ENCODE results near the gene XIAP.
"Not testable (repeated sequence)": the region's sequence is repeated elsewhere in the genome, so short reads cannot be mapped to it uniquely, and the experiment has no call there.

The XIAP gene

DNA sequence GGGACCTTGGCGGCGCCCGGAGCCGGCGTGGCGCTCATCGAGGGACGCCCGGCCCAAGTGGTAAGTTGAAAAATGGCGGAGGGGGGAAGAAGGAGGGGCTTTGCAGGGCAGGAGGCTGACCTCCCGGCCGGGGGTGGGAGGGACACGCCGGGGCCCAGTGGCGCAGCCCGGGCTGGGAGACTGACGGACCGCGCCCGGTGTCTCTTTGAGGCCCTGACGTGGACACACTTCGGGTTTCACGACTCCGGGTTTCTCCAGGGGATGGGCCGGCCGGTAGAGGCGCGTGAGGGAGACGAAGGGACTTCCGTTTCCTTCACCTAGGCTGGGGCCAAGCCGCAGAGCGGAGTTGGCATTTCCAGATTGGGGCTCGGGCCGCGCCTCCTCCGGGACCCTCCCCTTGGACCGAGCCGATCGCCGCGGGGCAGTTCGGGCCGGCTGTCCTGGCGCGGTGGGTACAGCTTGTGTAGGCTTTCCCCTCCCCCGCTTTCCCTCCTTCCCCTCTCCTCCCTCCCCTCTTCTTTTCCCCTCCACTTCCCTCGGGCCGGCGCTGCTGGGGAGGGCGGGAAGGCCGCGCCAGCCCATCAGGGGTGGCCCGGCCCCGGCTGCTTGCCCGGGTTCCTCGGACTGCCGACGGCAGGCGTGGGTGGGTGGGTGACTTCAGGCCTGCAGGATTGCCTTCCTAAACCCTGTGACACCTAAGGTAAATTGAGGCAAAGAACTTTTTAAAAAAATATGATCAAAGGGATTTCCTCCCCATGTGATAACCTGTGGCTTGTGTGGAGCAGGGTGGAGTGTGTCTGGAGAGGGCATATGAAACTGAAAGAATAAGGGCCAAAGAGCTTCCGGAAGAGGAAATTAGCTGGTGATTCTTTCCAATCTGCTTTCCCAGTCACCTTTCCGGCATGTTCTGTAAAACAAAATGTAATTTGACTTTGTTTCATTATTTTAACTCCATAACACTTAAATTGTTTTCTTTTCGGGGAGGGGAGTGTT is at the start of gene XIAP:
XIAP (plus strand) TSS at position 208 of the 993 bp plus-strand sequence. CDS start 25,610 bp downstream, outside the sequence.
- DNase-seq: peak; percentile 85

DNA sequence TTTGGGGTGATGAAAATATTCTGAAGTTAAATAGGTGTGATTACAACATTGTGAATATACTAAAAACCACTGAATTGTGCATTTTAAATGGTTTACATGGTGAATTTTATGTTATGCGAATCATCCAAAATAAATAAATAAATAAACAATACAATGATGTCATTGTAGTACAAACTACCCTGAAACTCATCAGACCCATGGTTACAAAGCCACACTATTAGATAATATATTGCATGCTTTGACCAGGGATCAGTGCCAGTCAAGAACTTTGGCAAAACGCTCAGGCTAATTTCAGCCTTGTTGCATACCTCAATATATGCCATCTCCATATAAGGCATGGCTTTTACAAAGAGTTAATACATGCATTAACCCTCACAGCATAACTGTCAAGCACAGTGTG is 45.5 kb upstream of the XIAP start:
- peak; percentile 12 for DNase-seq

DNA sequence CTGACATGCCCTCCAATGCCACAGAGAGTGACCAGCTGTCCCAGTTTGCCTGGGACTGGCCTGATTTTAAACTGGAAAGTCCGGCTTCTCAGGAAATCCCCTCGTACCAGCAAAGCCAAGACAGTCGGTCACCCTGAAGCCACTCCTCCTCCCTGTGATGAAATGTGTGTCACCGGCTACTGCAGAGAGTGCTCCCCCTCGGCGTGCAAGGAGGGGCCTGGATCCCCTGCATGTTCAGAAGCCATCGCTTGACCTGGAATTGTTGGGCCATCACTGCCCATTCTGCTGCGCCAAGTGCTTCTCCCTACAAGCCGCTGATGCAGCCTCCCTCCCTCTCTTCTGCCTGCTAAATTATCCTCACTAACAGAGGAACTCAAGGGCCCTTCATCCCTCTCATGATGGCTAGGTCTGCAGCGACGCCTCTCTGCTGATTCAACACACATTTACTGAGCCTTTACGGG is 44.9 kb upstream of the XIAP start:
- DNase-seq: not testable (repeated sequence)

DNA sequence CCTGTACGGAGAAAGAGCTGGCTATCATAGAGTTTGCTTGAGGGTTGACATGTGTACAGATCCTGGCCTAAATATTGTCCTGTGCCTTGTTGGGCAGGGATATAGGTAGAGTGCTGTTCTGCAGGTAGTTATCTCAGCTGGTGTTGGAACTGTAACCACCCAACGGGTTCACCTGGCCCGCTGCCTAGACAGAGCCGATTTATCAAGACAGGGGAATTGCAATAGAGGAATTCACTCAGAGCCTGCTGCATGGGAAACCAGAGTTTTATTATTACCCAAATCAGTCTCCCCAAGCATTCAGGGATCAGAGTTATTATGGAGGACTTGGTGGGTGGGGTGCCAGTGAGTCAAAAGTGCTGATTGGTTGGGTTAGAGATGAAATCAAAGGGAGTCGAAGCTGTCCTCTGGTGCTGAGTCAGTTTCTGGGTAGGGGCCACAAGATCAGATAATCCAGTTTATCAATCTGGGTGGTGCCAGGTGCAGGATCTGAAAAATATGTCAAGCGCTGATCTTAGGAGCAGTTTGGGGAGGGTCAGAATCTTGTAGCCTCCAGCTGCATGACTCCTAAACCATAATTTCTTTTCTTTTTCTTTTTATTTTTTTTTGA is 42.5 kb upstream of the XIAP start:
- no peak for DNase-seq

DNA sequence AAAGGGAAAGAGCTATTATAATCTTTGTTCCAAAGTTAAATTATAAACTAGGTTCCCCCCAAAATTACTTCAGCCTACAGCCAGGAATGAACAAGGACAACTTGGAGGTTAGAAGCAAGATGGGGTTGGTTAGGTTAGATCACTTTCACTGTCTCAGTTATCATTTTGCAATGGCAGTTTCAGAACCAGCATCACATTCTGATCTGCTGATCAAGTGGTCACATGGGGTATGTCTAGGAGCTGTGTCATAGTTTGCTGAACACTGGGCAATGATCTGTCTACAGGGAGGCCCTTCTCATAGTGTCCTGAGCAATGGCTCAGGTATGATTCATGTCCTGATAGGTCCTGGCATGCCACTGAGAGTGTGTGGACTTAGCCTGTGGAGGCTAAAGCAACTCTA is 41.6 kb upstream of the XIAP start:
- peak; percentile 87 for DNase-seq

DNA sequence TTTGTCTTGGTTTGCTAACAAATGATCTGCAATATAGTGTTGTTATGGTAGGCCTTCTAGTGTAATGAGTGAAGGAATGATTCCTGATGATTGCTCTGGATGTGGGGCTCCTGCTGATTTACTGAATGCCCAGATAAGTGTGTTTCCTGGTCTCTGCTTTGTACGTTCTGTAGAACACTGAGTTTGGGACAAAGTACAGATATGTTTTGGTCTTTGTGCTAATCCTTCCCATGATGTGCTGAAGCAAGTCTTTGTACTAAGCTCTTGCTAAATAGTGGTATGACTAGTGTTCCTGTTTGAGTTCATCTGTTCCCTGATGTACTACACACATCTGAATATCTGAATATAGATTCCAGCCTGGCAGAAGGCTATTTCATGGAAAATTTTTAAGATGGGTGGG is 36.9 kb upstream of the XIAP start:
- DNase-seq: no peak

DNA sequence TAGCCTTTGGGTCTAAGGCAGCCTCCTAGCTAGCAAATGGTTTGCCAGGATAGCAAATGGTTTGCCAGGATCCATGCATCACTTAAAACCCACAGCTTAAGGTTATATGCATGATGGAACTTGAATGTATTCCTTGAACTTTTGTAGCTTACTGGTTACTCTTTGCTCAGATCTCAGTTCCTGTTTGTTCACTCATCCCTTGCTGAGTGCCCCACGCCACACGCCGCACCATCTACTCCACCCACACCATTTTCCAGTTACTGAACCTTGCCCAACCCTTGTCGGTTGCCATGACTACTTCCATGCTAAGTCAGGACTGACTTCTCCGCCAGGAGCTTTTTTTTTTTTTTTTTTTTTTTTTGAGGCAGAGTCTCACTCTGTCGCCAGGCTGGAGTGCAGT is 29.5 kb upstream of the XIAP start:
- DNase-seq: peak; percentile 11

DNA sequence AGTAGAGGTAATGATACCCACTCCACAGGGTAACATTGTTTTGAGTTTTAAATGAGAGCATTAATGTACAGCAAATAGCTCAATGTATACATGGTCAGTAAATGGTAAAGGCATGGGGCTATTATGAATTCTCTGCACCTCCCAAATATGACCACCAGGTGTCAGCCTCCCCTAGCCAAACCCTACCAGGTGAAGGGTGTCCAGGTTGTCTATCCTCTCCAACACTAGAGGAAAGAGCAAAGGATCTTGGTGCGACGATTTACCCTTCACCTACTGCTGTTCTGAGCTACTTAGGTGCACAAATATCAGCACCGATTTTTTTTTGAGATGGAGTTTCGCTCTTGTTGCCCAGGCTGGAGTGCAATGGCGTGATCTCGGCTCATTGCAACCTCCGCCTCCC is 26.5 kb upstream of the XIAP start:
- DNase-seq: peak; percentile 6

DNA sequence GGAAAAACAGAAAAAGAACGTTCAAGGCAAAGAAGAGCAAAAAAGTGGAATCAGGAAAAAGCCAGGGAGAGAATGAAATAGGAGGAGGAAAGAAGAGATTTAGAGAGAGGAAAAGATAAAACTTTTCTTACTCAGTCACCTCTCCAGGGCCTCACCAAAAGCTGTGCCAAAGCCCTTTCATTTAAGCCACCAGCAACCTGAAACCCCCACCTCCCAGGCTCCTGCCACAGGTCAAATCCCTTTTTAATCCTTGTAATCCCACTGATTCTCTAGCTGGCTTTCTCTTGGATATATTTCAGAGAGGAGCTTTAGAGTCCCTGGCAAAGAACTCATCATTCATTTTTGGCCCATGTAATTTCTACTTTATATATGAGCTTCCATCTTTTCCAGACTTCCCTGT is 25.7 kb upstream of the XIAP start:
- DNase-seq: no peak

DNA sequence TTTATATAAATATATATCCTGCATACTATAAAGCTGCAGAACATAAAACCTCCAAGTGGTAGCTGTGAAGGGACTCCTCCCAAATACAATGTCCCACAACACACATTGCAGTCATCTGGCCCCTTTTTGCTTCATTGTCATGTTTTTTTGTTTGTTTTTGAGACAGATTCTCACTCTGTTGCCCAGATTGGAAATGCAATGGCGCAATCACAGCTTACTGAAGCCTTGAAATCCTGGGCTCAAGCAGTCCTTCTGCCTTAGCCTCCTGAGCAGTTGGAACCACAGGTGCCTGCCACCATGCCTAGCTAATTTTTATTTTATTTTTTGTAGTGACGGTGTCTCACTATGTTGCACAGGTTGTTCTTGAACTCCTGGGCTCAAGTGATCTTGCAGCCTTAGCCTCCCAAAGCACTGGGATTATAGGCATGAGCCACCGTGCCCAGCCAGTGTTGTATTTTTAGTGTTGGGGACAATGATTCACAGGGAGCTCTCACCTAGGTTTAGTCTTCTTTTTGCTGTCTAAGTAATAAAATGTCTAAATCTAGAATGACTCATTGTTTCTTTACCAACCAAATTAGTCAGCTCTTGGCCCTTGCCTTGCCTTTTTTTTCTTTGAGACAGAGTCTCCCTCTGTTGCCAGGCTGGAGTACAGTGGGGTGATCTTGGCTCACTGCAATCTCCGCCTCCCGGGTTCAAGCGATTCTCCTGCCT is 24.0 kb upstream of the XIAP start:
- DNase-seq: peak; percentile 79

DNA sequence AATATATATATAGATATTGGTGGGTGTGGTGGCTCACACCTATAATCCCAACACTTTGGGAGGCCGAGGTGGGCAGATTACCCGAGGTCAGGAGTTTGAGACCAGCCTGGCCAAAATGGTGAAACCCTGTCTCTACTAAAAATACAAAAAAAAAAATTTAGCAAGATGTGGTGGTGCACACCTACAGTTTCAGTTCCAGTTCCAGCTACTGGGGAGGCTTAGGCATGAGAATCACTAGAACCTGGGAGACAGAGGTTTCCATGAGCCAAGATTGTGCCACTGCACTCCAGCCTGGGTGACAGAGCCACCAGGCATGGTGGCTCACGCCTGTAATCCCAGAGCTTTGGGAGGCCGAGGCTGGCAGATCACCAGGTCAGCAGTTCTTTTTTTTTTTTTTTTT is 14.7 kb upstream of the XIAP start:
- not testable (repeated sequence) for DNase-seq

DNA sequence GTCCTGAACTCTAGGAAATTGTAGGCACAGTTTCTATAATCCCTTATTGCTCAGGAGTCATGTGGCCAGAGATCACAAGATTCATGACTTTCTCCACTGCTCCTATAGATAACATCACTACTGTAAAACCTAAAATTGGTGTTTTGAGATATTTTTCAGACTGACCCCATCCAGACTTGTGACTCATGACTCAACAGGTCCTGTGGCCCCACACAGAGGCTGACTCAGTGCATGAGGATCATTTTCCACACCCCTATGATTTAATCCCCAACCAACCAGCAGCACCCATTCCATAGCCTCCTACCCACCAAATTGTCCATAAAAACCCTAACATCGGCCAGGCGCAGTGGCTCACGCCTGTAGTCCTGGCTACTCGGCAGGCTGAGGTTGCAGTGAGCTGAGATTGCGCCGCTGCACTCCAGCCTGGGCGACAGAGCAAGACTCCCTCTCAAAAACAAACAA is 13.2 kb upstream of the XIAP start:
- peak; percentile 73 for DNase-seq

DNA sequence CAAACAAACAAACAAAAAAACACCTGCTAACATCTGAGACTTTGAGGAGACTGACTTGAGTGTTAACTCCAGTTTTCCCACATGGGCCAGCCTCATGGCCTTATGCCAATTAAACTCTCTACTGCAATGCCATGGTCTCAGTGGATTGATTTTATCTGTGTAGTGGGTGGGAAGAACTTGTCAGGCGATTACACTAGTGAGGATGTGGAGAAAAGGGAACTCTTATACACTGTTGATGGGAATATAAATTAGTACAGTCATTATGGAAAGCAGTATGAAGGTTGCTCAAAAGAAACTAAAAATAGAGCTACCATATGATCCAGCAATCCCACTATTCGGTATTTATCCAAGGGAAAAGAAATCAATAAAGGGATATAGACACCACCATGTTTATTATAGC is 12.8 kb upstream of the XIAP start:
- no peak for DNase-seq

DNA sequence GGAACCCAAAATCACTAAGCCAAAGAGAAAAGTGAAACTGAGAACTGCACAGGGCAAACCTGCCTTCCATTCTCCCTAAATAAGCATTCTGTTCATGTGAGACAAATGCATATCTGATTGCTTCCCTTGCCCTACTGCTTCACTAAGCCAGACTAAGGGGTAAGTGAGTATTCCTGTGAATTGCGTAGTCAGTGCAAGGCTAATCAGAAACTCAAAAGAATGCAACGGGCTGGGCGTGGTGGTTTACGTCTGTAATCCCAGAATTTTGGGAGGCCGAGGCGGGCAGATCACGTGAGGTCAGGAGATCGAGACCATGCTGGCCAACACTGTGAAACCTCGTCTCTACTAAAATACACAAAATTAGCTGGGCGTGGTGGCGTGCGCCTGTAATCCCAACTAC is 10.8 kb upstream of the XIAP start:
- DNase-seq: no peak

DNA sequence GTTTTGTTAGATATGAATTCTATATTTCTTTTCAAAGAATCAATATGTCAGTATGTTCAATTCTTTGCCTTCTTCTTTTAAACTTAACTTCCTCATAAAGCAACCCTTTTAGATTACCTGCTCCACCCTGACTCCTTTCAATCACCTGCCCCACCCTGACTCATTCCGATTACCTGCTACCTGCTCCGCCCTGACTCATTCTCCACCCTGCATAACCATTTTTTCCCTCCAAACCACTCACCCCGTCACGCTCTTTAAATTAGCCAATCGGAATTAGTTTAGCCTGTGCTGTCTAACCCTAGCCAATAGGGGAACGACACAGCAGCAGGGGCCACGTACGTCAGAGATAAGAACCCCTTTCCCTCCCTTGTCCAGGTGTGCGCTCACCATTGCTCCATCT is 9.9 kb upstream of the XIAP start:
- not testable (repeated sequence) for DNase-seq

DNA sequence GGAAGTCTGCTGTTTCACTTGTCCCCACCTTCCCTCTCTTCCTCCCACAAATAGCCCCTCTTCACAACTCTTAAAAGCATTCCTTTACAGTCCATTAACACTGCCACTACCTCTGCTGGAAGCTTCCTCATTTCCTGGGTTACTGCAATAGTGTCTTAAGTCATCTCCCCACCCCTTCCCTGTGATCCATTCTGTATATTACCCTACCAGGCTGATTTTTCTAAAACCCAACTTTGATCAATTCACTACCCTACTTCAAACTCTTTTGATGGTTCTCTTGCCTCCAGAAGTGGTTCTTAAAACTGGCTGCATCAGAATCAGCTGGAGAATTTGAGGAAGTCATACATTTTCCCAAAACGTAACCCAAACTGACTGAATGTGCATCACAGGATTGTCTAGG is 8.8 kb upstream of the XIAP start:
- DNase-seq: no peak

DNA sequence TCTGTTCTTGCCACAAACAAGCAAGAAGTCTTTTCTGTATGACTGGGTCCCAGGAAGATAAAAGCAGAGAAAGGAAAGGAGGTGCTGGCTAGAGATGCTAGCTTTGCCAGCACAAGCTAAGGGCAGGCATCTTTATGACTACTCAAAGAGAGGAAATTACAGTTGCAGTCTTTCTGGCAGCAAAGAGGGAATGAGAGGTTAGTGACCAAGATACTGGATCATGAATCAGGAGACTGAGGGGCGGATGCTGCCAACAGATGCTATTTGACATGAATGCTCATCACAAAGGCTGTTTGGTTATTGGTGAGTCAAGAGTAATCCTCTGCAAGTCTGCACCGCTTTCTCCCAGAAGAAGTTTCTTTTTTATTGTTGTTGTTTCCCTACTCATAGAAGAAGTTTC is 5.5 kb upstream of the XIAP start:
- DNase-seq: no peak

DNA sequence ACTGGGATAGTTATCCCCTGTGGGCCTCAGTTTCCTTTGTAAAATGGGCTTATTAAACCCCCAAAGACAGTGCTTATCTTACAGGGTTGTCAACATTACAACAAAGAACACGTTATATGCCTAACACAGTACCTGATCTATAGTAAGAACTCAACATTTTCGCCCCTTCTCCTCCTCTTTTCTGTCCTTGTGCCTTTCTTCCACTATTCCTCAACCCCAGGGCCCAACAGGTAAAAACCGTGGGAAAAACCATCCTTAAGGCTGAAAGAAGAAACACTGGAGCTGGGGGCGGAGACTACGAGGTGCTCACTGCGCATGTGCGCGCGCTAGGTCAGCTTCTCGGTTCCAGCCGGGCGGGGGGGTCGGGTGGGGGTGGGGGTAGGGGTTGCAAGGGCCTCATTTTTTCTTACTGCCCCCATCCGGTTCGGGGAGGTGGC is 426 bp upstream of the XIAP start:
- DNase-seq: no peak

DNA sequence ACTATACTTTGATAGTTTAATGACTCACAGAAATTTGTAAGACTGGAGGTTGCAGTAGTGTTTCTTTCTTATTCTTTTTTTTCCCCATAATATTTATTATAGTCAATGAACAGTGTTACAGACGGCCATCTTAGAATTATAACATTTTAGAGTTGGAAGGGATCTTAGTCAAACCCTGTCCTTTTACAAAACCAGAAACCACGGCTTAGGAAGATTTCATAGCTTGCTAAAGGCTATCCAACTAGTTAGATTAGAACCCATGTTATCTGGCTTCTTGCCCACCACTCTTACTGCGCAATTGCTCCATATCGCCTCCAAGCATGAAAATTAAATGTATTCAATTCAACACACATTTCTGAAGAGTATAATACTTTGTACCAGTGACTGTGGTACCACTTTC is 1.1 kb downstream of the XIAP start:
- no peak for DNase-seq

DNA sequence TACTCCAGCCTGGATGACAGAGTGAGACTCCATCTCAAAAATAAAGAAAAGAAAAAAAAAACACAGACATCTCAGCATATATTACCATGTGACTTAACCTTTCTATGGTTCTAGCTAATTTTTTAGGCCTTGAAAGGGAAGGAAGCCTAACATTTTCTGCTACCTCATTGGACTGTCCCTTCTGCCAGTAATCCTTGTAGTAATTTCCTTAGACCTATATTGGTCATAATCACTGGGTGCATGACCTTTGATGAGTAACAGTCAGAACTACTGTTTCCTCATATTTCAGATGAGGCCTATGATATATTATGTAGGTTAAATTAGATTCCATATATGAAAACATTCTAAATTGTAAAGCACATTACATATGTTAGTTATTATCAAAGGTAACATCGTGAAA is 9.6 kb downstream of the XIAP start:
- peak; percentile 76 for DNase-seq

DNA sequence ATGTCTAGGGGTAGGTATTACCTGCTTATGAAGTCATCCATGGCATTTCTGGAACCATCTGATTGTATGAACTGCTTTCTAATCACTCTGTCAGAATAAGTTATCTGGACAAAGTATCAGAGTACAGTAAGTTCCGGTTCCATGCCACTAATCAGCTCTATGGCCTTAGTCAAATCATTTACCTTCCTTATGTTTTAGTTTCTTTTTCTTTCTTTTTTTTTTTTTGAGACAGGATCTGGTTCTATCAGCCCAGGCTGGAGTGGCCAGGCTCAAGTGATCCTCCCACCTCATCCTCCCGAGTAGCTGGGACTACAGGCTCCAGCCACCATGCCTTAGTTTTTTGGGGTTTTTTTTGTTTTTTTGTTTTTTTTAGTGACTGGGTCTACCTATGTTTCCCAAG is 11.5 kb downstream of the XIAP start:
- DNase-seq: no peak

DNA sequence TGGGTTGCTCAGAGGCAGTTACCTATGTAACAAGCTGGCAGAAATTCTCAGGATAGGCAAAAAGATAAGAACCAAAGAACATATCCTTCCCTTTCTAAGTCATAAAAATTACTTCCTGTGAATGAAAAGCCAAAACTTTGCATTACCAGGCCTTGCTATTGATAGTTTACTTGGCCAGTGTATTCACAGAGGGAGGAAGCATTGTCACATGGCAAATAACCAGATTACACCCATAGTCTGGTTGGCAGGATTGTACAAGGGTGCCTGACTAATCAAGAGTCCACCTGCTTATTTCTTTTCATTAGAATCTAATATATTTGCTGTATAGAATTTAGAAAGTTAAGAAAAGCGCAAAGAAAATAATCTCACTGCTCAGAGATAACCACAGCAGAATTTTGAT is 14.1 kb downstream of the XIAP start:
- DNase-seq: no peak

DNA sequence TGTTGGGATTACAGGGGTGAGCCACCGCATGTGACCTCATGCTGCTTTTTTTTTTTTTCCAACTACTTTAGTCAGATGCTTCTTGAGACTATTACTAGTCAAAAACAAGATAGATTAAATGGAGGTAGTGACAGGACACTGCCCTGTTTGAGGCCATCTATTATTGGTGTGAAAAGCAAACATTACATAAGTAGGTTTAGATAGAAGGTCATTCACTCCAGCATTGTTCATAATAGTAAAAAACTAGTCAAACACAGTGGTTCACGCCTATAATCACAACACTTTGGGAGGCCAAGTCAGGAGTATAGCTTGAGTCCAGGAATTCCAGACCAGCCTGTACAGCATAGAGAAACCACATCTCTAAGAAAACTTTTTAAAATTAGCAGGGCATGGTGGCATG is 16.3 kb downstream of the XIAP start:
- no peak for DNase-seq

All from HCEC 1CT (cell line).